ENCODE data around the gene PTTG1IP. TPM values are rescaled to one million over a fixed set of nuclear protein-coding genes. Genes with fewer than 3 reads are reported as not detected.

PTTG1IP gene
- total and polyA plus RNA-seq, 2 of the 13 experiments (the other 11 are each of a cell fraction or from before 2014, with no cell fraction given), result 161 to 700 TPM

- no peak overlapping the region for H3K9ac ChIP-seq (ENCODE audit: insufficient read depth, low read depth, low read length)
- no peaks in the 10 kb centered on the region for H3K27me3 ChIP-seq (ENCODE audit: control insufficient read depth in 1 of 2, insufficient read depth in 2 of 2, low read length in 2 of 2)
- intact Hi-C loops (cut with micrococcal nuclease; ENCODE audit: unreplicated experiment), result no loop called here
- in situ Hi-C loops (cut with HindIII; ENCODE audit: extremely low pct_ligation_motif_present, low pct_unique_long_range_greater_than_20kb), result no loop called here
- no peak overlapping the region for H2AFZ ChIP-seq (ENCODE audit: low read length)
- no peaks in the 10 kb centered on the region for H3K9me3 ChIP-seq (ENCODE audit: low read length)
- DNase-seq (ENCODE audit: low spot score) (no peak), FAIRE-seq (no peak), ATAC-seq (no peak)
- peaks cover 68% of the 10 kb centered on the region for H3K79me2 ChIP-seq (ENCODE audit: insufficient read depth, low read length)
- H3K4me2 ChIP-seq (ENCODE audit: low read depth, low read length), result no peak overlapping the region
- ChIA-PET CTCF (ENCODE audit: low intra/inter-chr PET ratio, low total read pairs) (no interaction called here), POLR2A (interaction anchor here (1.0 kb wide), 1 partner anchor 15 kb away, joined by 3 read pairs; no protein-coding TSS in a partner anchor)
- no TSS peak for BruUV-seq (replicated peaks)
- H3K4me3 ChIP-seq (replicated peaks in 1 of 3; ENCODE audit: insufficient read depth in 1 of 3, low read depth in 2 of 3, low read length in 3 of 3), result no peak overlapping the region
- peaks cover 57 to 96% of the 10 kb centered on the region in 2 experiments for H3K36me3 ChIP-seq (replicated peaks in 1 of 2; ENCODE audit: control insufficient read depth in 1 of 2, insufficient read depth in 2 of 2, low read length in 2 of 2)
- H3K27ac ChIP-seq (ENCODE audit: extremely low read length, insufficient read depth, low read length), result no peak overlapping the region
- H4K20me1 ChIP-seq (ENCODE audit: insufficient read depth, low read length), result peaks cover 98% of the 10 kb centered on the region
- TF ChIP-seq PAX8 (CRISPR knock-in tag; IDR thresholded peaks at IDR 0.05; ENCODE audit: borderline replicate concordance) (no peak), AGO1 (IDR thresholded peaks at IDR 0.05; ENCODE audit: low read depth, low read length, poor library complexity, severe bottlenecking) (peak; percentile 83), ZZZ3 (CRISPR knock-in tag; IDR thresholded peaks at IDR 0.05; ENCODE audit: borderline replicate concordance) (no peak), ZBTB38 (CRISPR knock-in tag; IDR thresholded peaks at IDR 0.05) (no peak)
- H3K4me1 ChIP-seq (ENCODE audit: insufficient read depth, low read length), result peaks cover 31% of the 10 kb centered on the region
- WGBS (ENCODE audit: low lambda C conversion rate), result 98% methylated on average over 29 of the region's 31 CpGs
These were observed 18.6 kb downstream of the PTTG1IP start for GRCh38 chr21:44854664-44855446.

DNA sequence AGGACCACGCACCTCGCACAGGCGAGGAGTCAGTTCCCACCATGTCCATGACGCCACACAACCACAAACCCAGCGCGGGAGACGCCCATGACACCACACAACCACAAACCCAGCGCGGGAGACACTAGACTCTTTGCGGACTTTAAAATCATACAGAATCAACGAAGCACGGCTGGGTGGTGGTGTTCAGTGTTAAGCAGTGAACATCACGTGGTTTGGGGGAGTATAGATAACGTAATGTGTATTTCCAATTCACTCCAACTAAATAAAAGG, 19.2 kb downstream of the PTTG1IP start:
- FAIRE-seq (no peak), DNase-seq (ENCODE audit: low spot score) (no peak), ATAC-seq (no peak)
- TF ChIP-seq AGO1 (IDR thresholded peaks at IDR 0.05; ENCODE audit: low read depth, low read length, poor library complexity, severe bottlenecking) (peak; percentile 72), HDAC6 (IDR thresholded peaks at IDR 0.05; ENCODE audit: low read depth, low read length) (no peak)
- TF ChIP-seq, protein P1, sequence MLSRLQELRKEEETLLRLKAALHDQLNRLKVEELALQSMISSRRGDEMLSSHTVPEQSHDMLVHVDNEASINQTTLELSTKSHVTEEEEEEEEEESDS (CRISPR knock-in tag; IDR thresholded peaks at IDR 0.05; ENCODE audit: borderline replicate concordance), result no peak
- Histone ChIP-seq H3K9ac (ENCODE audit: insufficient read depth, low read depth, low read length) (no peak overlapping the region), H4K20me1 (ENCODE audit: insufficient read depth, low read length) (peaks cover 97% of the 10 kb centered on the region), H3K27me3 (ENCODE audit: control insufficient read depth in 1 of 2, insufficient read depth in 2 of 2, low read length in 2 of 2) (no peaks in the 10 kb centered on the region), H2AFZ (ENCODE audit: low read length) (no peak overlapping the region), H3K4me2 (ENCODE audit: low read depth, low read length) (no peak overlapping the region), H3K27ac (ENCODE audit: extremely low read length, insufficient read depth, low read length) (no peak overlapping the region), H3K4me3 (replicated peaks in 1 of 3; ENCODE audit: insufficient read depth in 1 of 3, low read depth in 2 of 3, low read length in 3 of 3) (no peak overlapping the region), H3K79me2 (ENCODE audit: insufficient read depth, low read length) (peaks cover 63% of the 10 kb centered on the region), H3K4me1 (ENCODE audit: insufficient read depth, low read length) (peaks cover 35% of the 10 kb centered on the region), H3K9me3 (ENCODE audit: low read length) (no peaks in the 10 kb centered on the region), H3K36me3 (replicated peaks in 1 of 2; ENCODE audit: control insufficient read depth in 1 of 2, insufficient read depth in 2 of 2, low read length in 2 of 2) (peaks cover 57 to 96% of the 10 kb centered on the region in 2 experiments)
- ChIA-PET CTCF (ENCODE audit: low intra/inter-chr PET ratio, low total read pairs) (no interaction called here), POLR2A (no interaction called here)
- intact Hi-C loops (cut with micrococcal nuclease; ENCODE audit: unreplicated experiment) (no loop called here), in situ Hi-C loops (cut with HindIII; ENCODE audit: extremely low pct_ligation_motif_present, low pct_unique_long_range_greater_than_20kb) (no loop called here)
- no TSS peak for BruUV-seq (replicated peaks)
- 97% methylated on average over 7 of the region's 14 CpGs for WGBS (ENCODE audit: low lambda C conversion rate)

Data from HepG2 (cell line).